Measurements from ENCODE around the gene PRDM16. TPM values are rescaled to one million over a fixed set of nuclear protein-coding genes. Genes with fewer than 3 reads are reported as not detected.

PRDM16 gene
- polyA plus RNA-seq, 1 donor (not counting 4 experiments of a cell fraction or from before 2014, with no cell fraction given), result 0.05 TPM

DNA sequence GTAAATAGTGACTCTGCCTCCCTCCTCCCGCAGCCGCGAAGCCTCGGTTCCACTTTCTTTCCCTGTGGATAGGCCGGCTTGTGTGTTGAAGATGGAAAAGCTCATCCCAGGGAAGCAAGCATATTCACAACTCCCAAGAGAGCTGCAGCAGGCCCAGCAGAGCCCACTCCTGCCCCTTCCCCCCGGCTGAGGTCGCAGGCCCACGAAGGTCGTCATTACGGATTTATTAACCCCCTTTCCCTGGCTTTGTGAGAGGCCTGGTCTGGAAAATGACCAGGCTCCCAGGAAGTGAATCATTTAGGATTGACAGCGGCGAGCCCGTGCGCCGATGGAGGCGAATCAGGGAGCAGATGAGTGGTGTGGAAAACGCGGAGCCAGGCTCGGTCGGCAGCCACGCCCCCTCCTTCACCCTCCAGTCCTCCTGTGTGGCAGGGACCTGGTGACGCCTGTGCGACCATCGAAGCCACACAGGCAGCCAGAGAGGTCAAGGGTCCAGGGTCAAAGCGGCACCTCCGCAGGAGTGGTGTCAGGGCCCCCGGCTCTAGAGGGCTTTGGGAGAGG is 93.4 kb downstream of the PRDM16 start:
- Histone ChIP-seq H3K27me3 (ENCODE audit: control insufficient read depth, extremely low read depth, insufficient read depth, low read length) (no peaks in the 10 kb centered on the region), H3K36me3 (ENCODE audit: control insufficient read depth in 2 of 2, extremely low read depth in 1 of 2, insufficient read depth in 2 of 2, low read length in 2 of 2) (no peaks in the 10 kb centered on the region), H2AFZ (ENCODE audit: control insufficient read depth, low read length) (no peak overlapping the region), H3K4me2 (ENCODE audit: control insufficient read depth, extremely low read depth, insufficient read depth, low read depth, low read length) (no peak overlapping the region), H3K27ac (ENCODE audit: control insufficient read depth, insufficient read depth, low read length) (no peak overlapping the region), H3K9ac (ENCODE audit: control insufficient read depth, extremely low read depth, insufficient read depth, low read length) (no peak overlapping the region), H3K9me3 (ENCODE audit: control insufficient read depth, low read depth, low read length) (peaks cover 7% of the 10 kb centered on the region), H3K79me2 (ENCODE audit: control insufficient read depth, insufficient read depth, low read length) (no peaks in the 10 kb centered on the region), H3K4me3 (ENCODE audit: control insufficient read depth in 2 of 3, extremely low read depth in 1 of 3, insufficient read depth in 2 of 3, low read depth in 1 of 3, low read length in 3 of 3) (no peak overlapping the region), H3K9me1 (ENCODE audit: control insufficient read depth, extremely low read depth, insufficient read depth, low read length) (no peaks in the 10 kb centered on the region), H3K4me1 (ENCODE audit: control insufficient read depth, extremely low read depth, insufficient read depth, low read length) (no peaks in the 10 kb centered on the region), H4K20me1 (ENCODE audit: control insufficient read depth, extremely low read depth, insufficient read depth, low read length) (no peaks in the 10 kb centered on the region)
- TF ChIP-seq, protein P1, sequence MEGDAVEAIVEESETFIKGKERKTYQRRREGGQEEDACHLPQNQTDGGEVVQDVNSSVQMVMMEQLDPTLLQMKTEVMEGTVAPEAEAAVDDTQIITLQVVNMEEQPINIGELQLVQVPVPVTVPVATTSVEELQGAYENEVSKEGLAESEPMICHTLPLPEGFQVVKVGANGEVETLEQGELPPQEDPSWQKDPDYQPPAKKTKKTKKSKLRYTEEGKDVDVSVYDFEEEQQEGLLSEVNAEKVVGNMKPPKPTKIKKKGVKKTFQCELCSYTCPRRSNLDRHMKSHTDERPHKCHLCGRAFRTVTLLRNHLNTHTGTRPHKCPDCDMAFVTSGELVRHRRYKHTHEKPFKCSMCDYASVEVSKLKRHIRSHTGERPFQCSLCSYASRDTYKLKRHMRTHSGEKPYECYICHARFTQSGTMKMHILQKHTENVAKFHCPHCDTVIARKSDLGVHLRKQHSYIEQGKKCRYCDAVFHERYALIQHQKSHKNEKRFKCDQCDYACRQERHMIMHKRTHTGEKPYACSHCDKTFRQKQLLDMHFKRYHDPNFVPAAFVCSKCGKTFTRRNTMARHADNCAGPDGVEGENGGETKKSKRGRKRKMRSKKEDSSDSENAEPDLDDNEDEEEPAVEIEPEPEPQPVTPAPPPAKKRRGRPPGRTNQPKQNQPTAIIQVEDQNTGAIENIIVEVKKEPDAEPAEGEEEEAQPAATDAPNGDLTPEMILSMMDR (optimal IDR thresholded peaks at IDR 0.05 in 1 of 3, IDR thresholded peaks at IDR 0.05 in 1 of 3, conservative IDR thresholded peaks at IDR 0.05 in 1 of 3; ENCODE audit: extremely low read depth in 1 of 3, insufficient read depth in 2 of 3, low read length in 3 of 3), result no peak
- no peak for TF ChIP-seq EZH2 (IDR thresholded peaks at IDR 0.05; ENCODE audit: low read length)
- DNase-seq (ENCODE audit: low read depth, low spot score) (no peak), FAIRE-seq (no peak)
- dilution Hi-C loops (cut with MboI; ENCODE audit: extremely low pct_ligation_motif_present, low sequenced_read_pairs), result no loop called here

DNA sequence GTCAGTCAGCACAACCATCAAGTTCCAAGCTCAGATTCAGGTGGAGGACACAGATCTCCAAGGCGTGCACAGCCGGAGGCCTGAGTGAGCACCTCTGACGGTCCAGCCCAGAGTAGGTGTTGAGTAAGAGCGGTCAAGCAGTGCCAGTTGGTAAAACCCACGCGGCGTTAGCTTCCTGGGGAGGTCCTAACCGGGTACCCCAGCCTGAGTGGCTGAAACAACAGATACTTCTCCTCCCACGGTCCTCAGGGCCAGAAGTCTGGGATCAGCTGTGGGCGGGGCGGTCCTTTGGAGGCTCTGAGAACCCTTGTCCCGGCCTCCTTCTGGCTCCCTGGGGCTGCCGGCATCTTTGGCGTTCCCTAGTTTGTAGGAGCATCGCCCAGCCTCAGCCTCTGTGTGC is 94.4 kb downstream of the PRDM16 start:
- peaks cover 7% of the 10 kb centered on the region for H3K9me3 ChIP-seq (ENCODE audit: control insufficient read depth, low read depth, low read length)
- no peaks in the 10 kb centered on the region for H4K20me1 ChIP-seq (ENCODE audit: control insufficient read depth, extremely low read depth, insufficient read depth, low read length)
- H3K9ac ChIP-seq (ENCODE audit: control insufficient read depth, extremely low read depth, insufficient read depth, low read length), result no peak overlapping the region
- H3K4me3 ChIP-seq (ENCODE audit: control insufficient read depth in 2 of 3, extremely low read depth in 1 of 3, insufficient read depth in 2 of 3, low read depth in 1 of 3, low read length in 3 of 3), result no peak overlapping the region
- DNase-seq (ENCODE audit: low read depth, low spot score), result no peak
- dilution Hi-C loops (cut with MboI; ENCODE audit: extremely low pct_ligation_motif_present, low sequenced_read_pairs), result no loop called here
- no peaks in the 10 kb centered on the region for H3K36me3 ChIP-seq (ENCODE audit: control insufficient read depth in 2 of 2, extremely low read depth in 1 of 2, insufficient read depth in 2 of 2, low read length in 2 of 2)
- TF ChIP-seq, protein P1 (optimal IDR thresholded peaks at IDR 0.05 in 1 of 3, IDR thresholded peaks at IDR 0.05 in 1 of 3, conservative IDR thresholded peaks at IDR 0.05 in 1 of 3; ENCODE audit: extremely low read depth in 1 of 3, insufficient read depth in 2 of 3, low read length in 3 of 3), result no peak
- no peak for TF ChIP-seq EZH2 (IDR thresholded peaks at IDR 0.05; ENCODE audit: low read length)
- H3K79me2 ChIP-seq (ENCODE audit: control insufficient read depth, insufficient read depth, low read length), result no peaks in the 10 kb centered on the region
- H3K4me2 ChIP-seq (ENCODE audit: control insufficient read depth, extremely low read depth, insufficient read depth, low read depth, low read length), result no peak overlapping the region
- no peaks in the 10 kb centered on the region for H3K9me1 ChIP-seq (ENCODE audit: control insufficient read depth, extremely low read depth, insufficient read depth, low read length)
- FAIRE-seq, result no peak
- H3K27ac ChIP-seq (ENCODE audit: control insufficient read depth, insufficient read depth, low read length), result no peak overlapping the region
- H3K27me3 ChIP-seq (ENCODE audit: control insufficient read depth, extremely low read depth, insufficient read depth, low read length), result no peaks in the 10 kb centered on the region
- no peak overlapping the region for H2AFZ ChIP-seq (ENCODE audit: control insufficient read depth, low read length)
- no peaks in the 10 kb centered on the region for H3K4me1 ChIP-seq (ENCODE audit: control insufficient read depth, extremely low read depth, insufficient read depth, low read length)
